ENCODE data around the gene OR6K2.
"Not testable (repeated sequence)": the region's sequence is repeated elsewhere in the genome, so short reads cannot be mapped to it uniquely, and the experiment has no call there.

OR6K2 gene

GRCh38 chr1:158700552-158700951, at the start of gene OR6K2:
TSS of gene OR6K2 (minus strand) at chr1:158700652. CDS start at chr1:158700652, 0 bp downstream.
- no peak for DNase-seq

- DNase-seq: no peak
These were observed 35.4 kb upstream of the OR6K2 start for GRCh38 chr1:158735848-158736247.

- no peak for DNase-seq
These were observed 32.1 kb upstream of the OR6K2 start for GRCh38 chr1:158732524-158732923.

GRCh38 chr1:158731707-158732106, 31.3 kb upstream of the OR6K2 start:
- no peak for DNase-seq

GRCh38 chr1:158730453-158730852, 30.0 kb upstream of the OR6K2 start:
- DNase-seq: no peak

- DNase-seq: no peak
These were observed 28.2 kb upstream of the OR6K2 start for GRCh38 chr1:158728510-158729225.

- DNase-seq: no peak
These were observed 24.0 kb upstream of the OR6K2 start for GRCh38 chr1:158724442-158724841.

GRCh38 chr1:158720620-158721019, 20.2 kb upstream of the OR6K2 start, which contains the start of gene OR6K3:
TSS of gene OR6K3 (minus strand) at chr1:158720720. CDS start at chr1:158718115, 2,605 bp downstream.
- DNase-seq: no peak

- DNase-seq: no peak
These were observed 19.2 kb upstream of the OR6K2 start for GRCh38 chr1:158719664-158720063.

GRCh38 chr1:158717344-158717743, 16.9 kb upstream of the OR6K2 start:
- DNase-seq: no peak

GRCh38 chr1:158716335-158716734, 15.9 kb upstream of the OR6K2 start:
- no peak for DNase-seq

GRCh38 chr1:158714754-158715153, 14.3 kb upstream of the OR6K2 start:
- no peak for DNase-seq

GRCh38 chr1:158711098-158711497, 10.6 kb upstream of the OR6K2 start:
- DNase-seq: no peak

- DNase-seq: no peak
These were observed 5.6 kb upstream of the OR6K2 start for GRCh38 chr1:158706096-158706495.

GRCh38 chr1:158694596-158694995, 5.9 kb downstream of the OR6K2 start:
- no peak for DNase-seq

- no peak for DNase-seq
These were observed 8.1 kb downstream of the OR6K2 start for GRCh38 chr1:158692356-158692755.

GRCh38 chr1:158691907-158692306, 8.5 kb downstream of the OR6K2 start:
- DNase-seq: no peak

- not testable (repeated sequence) for DNase-seq
These were observed 9.3 kb downstream of the OR6K2 start for GRCh38 chr1:158691149-158691548.

- DNase-seq: no peak
These were observed 10.6 kb downstream of the OR6K2 start for GRCh38 chr1:158689875-158690274.

- no peak for DNase-seq
These were observed 11.3 kb downstream of the OR6K2 start for GRCh38 chr1:158689110-158689509.

- not testable (repeated sequence) for DNase-seq
These were observed 12.1 kb downstream of the OR6K2 start for GRCh38 chr1:158688343-158688742.

GRCh38 chr1:158687037-158687436, 13.4 kb downstream of the OR6K2 start:
- no peak for DNase-seq

GRCh38 chr1:158686111-158687009, 14.1 kb downstream of the OR6K2 start, which contains the start of gene SPTA1:
TSS of gene SPTA1 (minus strand) at chr1:158686715. CDS start at chr1:158686517, 198 bp downstream.
- DNase-seq: no peak

- no peak for DNase-seq
These were observed 15.4 kb downstream of the OR6K2 start for GRCh38 chr1:158685085-158685484.
